HG02973 (cell line): ENCODE results near the gene SAMM50.

Source experiments
- ATAC-seq: cut with Tn5 transposase; IDR thresholded peaks from one replicate; pipeline ENCODE4 v1.9.1; 2021; ENCODE audit warnings: moderate library complexity; ENCODE audit not compliant: unreplicated experiment

Gene SAMM50

DNA sequence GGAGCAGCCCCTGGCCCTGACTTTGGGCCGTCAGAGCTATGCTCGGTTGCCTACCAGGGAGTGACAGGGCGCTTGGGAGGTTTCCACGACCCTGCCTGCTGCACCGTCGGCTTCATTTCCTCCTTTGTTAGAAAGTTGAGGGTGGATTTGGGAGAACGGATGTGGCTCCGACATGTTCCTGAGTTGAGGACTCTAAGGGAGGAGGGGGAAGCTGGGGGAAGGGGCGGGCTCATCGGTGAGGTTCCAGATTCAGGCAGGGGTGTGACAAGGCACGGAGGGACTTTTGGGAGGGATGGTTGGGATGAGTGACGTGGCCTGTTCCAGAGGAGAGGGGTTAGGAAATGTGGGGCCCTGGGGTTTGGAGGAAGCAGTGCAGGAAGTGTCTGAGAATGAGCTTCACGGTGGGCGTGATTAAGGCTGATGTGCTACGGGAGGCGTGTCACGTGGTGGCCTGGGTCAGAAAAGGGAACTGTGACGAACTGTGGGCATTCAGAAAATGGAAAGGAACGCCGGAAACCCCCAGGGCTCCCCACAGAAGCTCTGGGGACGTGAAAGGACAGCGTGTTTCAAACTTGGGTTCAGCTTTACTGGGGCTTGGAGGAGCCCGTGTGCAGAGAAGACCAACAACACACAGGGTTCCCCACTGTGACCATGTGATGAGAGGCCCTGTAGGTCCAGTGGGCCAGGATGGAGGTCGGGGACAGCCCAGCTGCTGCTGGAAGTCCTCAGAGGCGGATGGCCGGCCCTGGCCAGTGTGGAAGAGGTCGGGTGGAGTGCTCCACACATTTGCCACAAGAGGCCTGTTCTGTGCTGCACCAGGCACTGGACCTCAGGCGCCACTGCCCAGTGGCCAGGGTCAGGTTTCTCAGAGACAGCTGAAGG lies 71.6 kb downstream of the SAMM50 start:
- ATAC-seq, result peak; percentile 25

GRCh38 chr22:44028091-44028490 lies 72.8 kb downstream of the SAMM50 start:
- ATAC-seq, result no peak

DNA sequence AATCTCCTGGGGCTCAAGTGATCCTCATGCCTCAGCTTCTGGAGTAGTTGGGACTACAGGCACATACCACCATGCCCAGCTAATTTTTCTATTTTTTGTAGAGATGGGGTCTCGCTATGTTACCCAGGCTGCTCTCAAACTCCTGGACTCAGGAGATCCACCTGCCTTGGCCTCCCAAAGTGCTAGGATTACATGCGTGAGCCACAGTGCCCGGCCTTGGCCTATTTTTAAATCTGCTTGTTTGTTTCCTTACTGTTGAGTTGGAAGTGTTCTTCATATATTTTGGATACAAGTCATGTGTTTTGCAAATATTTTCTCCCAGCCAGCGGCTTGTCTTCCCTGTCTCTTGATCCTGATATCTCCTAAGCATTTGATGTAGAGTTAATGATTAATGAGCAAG lies 73.8 kb downstream of the SAMM50 start:
- ATAC-seq, result no peak

DNA sequence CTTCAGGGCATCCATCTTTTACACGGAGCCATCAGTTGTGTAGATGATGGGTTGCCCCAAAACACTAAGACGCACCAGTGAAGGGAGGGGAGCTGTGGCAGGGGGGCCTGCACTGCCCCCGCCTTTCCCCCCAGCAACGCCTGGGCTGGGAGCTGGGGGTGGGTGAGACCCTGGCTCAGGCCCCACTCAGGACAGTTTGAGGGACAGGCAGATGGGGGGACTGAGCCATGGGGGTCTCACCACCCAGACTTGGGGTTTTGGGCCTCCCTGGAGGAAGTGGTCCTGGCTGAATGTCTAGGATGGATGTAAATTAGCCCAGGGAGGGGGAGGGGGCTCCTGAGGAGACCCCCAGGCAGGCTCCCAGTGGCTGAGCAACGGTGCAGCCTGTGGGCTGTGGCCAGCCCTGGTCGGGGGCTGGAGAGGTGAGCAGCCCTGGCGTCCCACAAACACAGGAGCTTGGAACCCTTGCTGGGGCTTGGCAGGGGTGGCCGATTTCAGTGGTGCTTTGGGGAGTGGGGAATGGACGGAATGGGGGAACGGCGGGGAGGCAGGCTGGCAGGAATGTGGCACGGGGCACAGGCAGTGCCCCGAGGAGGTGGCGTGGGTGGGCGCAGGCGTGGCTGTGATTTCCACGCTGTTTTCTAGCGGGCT lies 74.9 kb downstream of the SAMM50 start:
- no peak for ATAC-seq

- ATAC-seq, result no peak
Observed at GRCh38 chr22:44030702-44031082, 75.5 kb downstream of the SAMM50 start.

- ATAC-seq, result no peak
Observed at GRCh38 chr22:44031158-44031952, 76.1 kb downstream of the SAMM50 start.

DNA sequence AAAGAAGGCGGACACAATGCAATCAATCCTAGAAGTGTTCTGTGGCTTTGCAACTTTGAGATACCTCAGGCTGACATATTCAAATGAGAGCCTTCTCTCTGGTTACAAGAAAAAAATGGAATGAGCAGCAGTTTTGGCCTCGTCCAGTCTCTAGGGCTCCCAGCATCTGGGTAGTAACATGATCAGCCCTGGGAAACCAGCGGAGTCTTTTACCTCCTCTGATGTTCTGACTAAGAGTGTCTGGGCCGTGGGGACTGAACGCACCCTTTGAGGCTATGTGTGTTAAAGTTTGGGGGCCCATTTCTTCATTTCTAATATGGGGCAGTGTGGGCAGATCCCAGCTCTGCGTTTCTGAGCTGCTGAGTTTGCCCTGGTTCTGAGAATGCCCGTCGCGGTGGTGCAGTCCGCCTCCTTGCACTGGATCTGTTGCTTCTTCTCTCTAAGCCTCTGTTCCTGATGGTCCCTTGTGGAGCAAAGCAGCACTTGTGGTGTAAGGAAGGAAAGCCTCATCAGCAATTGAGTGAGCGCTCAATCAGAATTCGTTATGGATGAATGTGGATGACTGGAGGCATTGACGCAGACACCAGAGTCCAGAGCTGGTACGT lies 77.0 kb downstream of the SAMM50 start:
- no peak for ATAC-seq

GRCh38 chr22:44033287-44033686 lies 78.0 kb downstream of the SAMM50 start:
- no peak for ATAC-seq

- no peak for ATAC-seq
Observed at GRCh38 chr22:44033694-44034093, 78.5 kb downstream of the SAMM50 start.

DNA sequence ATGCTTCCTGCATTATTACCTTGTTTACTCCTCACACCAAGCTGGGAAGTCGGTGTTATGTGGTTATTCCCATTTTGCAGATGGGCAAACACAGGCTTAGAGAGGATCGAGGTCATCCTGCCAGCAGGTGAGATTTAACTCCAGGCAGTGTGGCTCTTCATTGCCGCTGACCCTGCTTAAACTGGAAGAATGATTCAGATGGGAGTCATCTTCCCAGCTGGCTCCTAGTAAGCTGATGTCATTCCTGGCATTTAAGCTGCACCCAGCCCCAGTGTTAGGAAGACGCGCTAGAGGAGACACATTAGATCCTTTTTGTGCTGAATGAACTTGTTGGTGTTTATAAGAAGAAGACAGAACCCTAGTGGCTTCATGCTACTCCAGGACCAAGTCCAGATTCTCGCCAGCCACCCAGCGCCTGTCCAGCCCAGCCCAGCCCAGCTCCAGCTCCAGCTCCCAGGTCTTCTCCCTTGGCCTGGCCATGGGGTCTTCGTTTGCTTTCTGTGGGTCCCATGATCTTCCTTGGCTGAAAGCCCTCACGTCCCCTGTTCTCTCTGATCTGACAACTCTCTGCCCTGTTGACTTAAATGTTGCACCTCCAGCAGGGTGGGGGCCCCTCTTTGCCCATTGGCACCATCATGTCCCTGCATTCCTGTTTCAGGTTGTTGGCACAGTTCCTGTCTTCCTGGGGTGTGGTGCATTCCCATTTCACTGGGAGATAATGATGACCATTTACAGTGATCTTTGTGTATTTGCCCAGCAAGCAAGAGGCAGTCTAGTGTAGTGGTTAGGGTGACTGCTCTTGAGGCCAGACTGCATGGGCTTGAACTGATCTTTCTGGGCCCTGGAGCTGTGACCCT lies 82.5 kb downstream of the SAMM50 start:
- ATAC-seq, result no peak

GRCh38 chr22:44039566-44040171 lies 84.4 kb downstream of the SAMM50 start:
- no peak for ATAC-seq

DNA sequence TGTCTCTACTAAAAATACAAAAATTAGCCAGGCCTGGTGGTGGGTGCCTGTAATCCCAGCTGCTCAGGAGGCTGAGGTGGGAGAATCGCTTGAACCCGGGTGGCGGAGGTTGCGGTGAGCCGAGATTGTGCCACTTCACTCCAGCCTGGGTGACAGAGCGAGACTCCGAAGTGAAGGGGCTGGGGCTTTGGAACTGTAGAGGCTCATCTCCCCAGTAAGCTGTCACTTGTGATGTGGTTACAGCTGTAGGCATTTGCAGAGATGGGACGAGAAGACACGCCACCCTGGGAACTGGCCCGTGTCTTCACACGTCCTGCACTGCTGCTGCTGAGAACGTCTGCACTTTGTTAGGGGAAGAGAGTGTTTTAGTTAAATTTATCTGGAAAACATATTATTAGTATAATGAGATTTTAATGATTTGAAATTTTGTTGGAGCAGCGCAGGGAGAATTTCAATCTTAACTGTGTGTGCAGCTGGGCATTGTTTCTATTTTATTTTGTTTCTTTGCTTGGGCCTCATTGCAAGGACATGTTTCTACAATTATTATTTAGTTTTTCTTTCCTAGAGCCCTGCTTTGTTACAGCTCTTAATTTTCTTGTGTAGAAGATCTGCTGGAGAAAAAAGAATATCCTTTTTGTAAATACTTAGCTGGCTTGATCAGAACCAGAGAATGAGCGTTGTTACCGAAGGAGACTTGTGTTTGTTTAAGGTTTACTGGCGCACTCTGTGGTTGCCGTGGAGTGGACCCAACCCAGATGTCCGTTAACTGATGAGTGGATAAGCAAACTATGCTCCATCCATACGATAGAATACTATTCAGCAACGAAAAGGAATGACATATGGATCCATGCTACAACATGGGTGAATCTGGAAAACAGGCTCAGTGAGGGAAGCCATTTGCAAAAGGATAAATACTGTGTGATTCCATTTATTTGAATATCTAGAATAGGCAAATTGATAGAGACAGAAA lies 87.3 kb downstream of the SAMM50 start:
- ATAC-seq, result no peak

GRCh38 chr22:44045145-44045544 lies 89.9 kb downstream of the SAMM50 start:
- ATAC-seq, result no peak
